ENCODE results near the gene GDPD5.
"Not testable (repeated sequence)": the region's sequence is repeated elsewhere in the genome, so short reads cannot be mapped to it uniquely, and the experiment has no call there.

Gene GDPD5

GRCh38 chr11:75420224-75421034 lies 105.3 kb downstream of the GDPD5 start:
- H3K79me2 ChIP-seq (ENCODE audit: insufficient read depth, low read length) = no peaks in the 10 kb centered on the region
- no peak overlapping the region for H3K4me3 ChIP-seq (ENCODE audit: low read depth in 1 of 2, low read length in 2 of 2)
- no peak for ATAC-seq (ENCODE audit: insufficient read depth, low read depth)
- no peak overlapping the region for H3K27ac ChIP-seq (ENCODE audit: low read length)
- H3K9ac ChIP-seq (ENCODE audit: low read depth, low read length) = no peak overlapping the region
- H3K9me3 ChIP-seq (ENCODE audit: insufficient read depth, low read length, severe bottlenecking) = no peaks in the 10 kb centered on the region
- peaks cover 4% of the 10 kb centered on the region; the same call in 1 of the 2 replicates for H3K36me3 ChIP-seq (ENCODE audit: insufficient read depth, low read length)
- no peak for DNase-seq
- H2AFZ ChIP-seq (ENCODE audit: low read depth, low read length) = no peak overlapping the region
- H4K20me1 ChIP-seq (ENCODE audit: insufficient read depth, low read length) = peaks cover 3% of the 10 kb centered on the region; the same call in 1 of the 2 replicates
- H3K4me2 ChIP-seq (ENCODE audit: insufficient read depth, low read length) = no peak overlapping the region
- no peaks in the 10 kb centered on the region for H3K27me3 ChIP-seq (ENCODE audit: insufficient read depth, low read length, poor library complexity)
- H3K4me1 ChIP-seq (ENCODE audit: insufficient read depth, low read length) = no peaks in the 10 kb centered on the region
- TF ChIP-seq, protein P1, sequence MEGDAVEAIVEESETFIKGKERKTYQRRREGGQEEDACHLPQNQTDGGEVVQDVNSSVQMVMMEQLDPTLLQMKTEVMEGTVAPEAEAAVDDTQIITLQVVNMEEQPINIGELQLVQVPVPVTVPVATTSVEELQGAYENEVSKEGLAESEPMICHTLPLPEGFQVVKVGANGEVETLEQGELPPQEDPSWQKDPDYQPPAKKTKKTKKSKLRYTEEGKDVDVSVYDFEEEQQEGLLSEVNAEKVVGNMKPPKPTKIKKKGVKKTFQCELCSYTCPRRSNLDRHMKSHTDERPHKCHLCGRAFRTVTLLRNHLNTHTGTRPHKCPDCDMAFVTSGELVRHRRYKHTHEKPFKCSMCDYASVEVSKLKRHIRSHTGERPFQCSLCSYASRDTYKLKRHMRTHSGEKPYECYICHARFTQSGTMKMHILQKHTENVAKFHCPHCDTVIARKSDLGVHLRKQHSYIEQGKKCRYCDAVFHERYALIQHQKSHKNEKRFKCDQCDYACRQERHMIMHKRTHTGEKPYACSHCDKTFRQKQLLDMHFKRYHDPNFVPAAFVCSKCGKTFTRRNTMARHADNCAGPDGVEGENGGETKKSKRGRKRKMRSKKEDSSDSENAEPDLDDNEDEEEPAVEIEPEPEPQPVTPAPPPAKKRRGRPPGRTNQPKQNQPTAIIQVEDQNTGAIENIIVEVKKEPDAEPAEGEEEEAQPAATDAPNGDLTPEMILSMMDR (IDR thresholded peaks at IDR 0.05; ENCODE audit: borderline replicate concordance, extremely low read depth, low read length, poor library complexity, severe bottlenecking) = no peak

- H3K79me2 ChIP-seq (ENCODE audit: insufficient read depth, low read length) = no peaks in the 10 kb centered on the region
- H2AFZ ChIP-seq (ENCODE audit: low read depth, low read length) = no peak overlapping the region
- 0 out of 2 replicates have a peak, but pooled peaks cover 6% of the 10 kb centered on the region for H4K20me1 ChIP-seq (ENCODE audit: insufficient read depth, low read length)
- peaks cover 30% of the 10 kb centered on the region for H3K36me3 ChIP-seq (ENCODE audit: insufficient read depth, low read length)
- ATAC-seq (ENCODE audit: insufficient read depth, low read depth) (no peak), DNase-seq (no peak)
- no peak overlapping the region for H3K27ac ChIP-seq (ENCODE audit: low read length)
- no peaks in the 10 kb centered on the region for H3K27me3 ChIP-seq (ENCODE audit: insufficient read depth, low read length, poor library complexity)
- no peak overlapping the region for H3K4me2 ChIP-seq (ENCODE audit: insufficient read depth, low read length)
- H3K4me1 ChIP-seq (ENCODE audit: insufficient read depth, low read length) = no peaks in the 10 kb centered on the region
- TF ChIP-seq, protein P1 (IDR thresholded peaks at IDR 0.05; ENCODE audit: borderline replicate concordance, extremely low read depth, low read length, poor library complexity, severe bottlenecking) = no peak
- no peak for TF ChIP-seq EZH2 (IDR thresholded peaks at IDR 0.05; ENCODE audit: borderline replicate concordance, low read depth, low read length, severe bottlenecking)
- H3K4me3 ChIP-seq (ENCODE audit: low read depth in 1 of 2, low read length in 2 of 2) = no peak overlapping the region
- H3K9me3 ChIP-seq (ENCODE audit: insufficient read depth, low read length, severe bottlenecking) = no peaks in the 10 kb centered on the region
- H3K9ac ChIP-seq (ENCODE audit: low read depth, low read length) = no peak overlapping the region
Measured at GRCh38 chr11:75413864-75414263, 111.9 kb downstream of the GDPD5 start.

GRCh38 chr11:75413146-75413545 lies 112.6 kb downstream of the GDPD5 start:
- not testable (repeated sequence) for H3K79me2 ChIP-seq (ENCODE audit: insufficient read depth, low read length); H3K4me3 ChIP-seq (ENCODE audit: low read depth in 1 of 2, low read length in 2 of 2); H3K27me3 ChIP-seq (ENCODE audit: insufficient read depth, low read length, poor library complexity); H3K9me3 ChIP-seq (ENCODE audit: insufficient read depth, low read length, severe bottlenecking); ATAC-seq (ENCODE audit: insufficient read depth, low read depth); H2AFZ ChIP-seq (ENCODE audit: low read depth, low read length); H3K27ac ChIP-seq (ENCODE audit: low read length); H3K4me2 ChIP-seq (ENCODE audit: insufficient read depth, low read length); H3K9ac ChIP-seq (ENCODE audit: low read depth, low read length); H3K4me1 ChIP-seq (ENCODE audit: insufficient read depth, low read length); DNase-seq
- Histone ChIP-seq H4K20me1 (ENCODE audit: insufficient read depth, low read length) (peaks cover 14% of the 10 kb centered on the region; the same call in 1 of the 2 replicates), H3K36me3 (ENCODE audit: insufficient read depth, low read length) (peaks cover 37% of the 10 kb centered on the region)

- not testable (repeated sequence) for DNase-seq; H3K4me1 ChIP-seq (ENCODE audit: insufficient read depth, low read length); H3K4me2 ChIP-seq (ENCODE audit: insufficient read depth, low read length); ATAC-seq (ENCODE audit: insufficient read depth, low read depth); H3K27ac ChIP-seq (ENCODE audit: low read length); H3K9ac ChIP-seq (ENCODE audit: low read depth, low read length); H3K4me3 ChIP-seq (ENCODE audit: low read depth in 1 of 2, low read length in 2 of 2); H2AFZ ChIP-seq (ENCODE audit: low read depth, low read length); H3K27me3 ChIP-seq (ENCODE audit: insufficient read depth, low read length, poor library complexity); H3K9me3 ChIP-seq (ENCODE audit: insufficient read depth, low read length, severe bottlenecking)
- Histone ChIP-seq H3K79me2 (ENCODE audit: insufficient read depth, low read length) (peaks cover 18% of the 10 kb centered on the region; the same call in 1 of the 2 replicates), H3K36me3 (ENCODE audit: insufficient read depth, low read length) (peaks cover 61% of the 10 kb centered on the region), H4K20me1 (ENCODE audit: insufficient read depth, low read length) (peaks cover 31% of the 10 kb centered on the region; the same call in 1 of the 2 replicates)
Measured at GRCh38 chr11:75409971-75410370, 115.8 kb downstream of the GDPD5 start.
